Islet precursor cell (in vitro differentiated cells): ENCODE measurements around the gene HIVEP3.
A peak's percentile ranks its signal among the peaks of the same experiment; 100 is the strongest.

Source experiments
- DNase-seq: peaks from one replicate; pipeline ENCODE4 v3.0.0-alpha.2; 2018

The HIVEP3 gene

GRCh38 chr1:41661428-41662060, 257.2 kb downstream of the HIVEP3 start:
- no peak for DNase-seq

GRCh38 chr1:41660570-41661427, 257.9 kb downstream of the HIVEP3 start:
- DNase-seq: no peak

DNA sequence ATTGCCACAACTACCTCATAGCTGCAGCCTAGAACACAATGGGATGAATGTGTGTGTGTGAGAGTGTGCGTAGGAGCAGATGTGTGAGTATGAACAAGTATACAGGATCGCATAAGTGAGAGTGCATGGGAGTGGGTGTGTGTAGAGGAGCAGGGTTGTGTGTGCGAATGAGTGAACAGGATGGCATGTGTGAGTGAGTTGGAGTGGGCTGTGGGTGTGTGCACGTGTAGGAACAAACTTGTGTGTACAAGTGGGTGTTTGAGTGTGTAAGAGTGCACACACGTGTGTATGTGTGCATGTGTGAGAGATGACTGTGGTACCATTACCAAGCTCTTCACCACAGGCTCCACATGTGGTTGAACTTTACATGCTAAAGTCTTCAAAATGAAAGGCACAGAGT, 258.8 kb downstream of the HIVEP3 start:
- no peak for DNase-seq

GRCh38 chr1:41659159-41659495, 259.6 kb downstream of the HIVEP3 start:
- no peak for DNase-seq

GRCh38 chr1:41658431-41659158, 260.1 kb downstream of the HIVEP3 start:
- no peak for DNase-seq

DNA sequence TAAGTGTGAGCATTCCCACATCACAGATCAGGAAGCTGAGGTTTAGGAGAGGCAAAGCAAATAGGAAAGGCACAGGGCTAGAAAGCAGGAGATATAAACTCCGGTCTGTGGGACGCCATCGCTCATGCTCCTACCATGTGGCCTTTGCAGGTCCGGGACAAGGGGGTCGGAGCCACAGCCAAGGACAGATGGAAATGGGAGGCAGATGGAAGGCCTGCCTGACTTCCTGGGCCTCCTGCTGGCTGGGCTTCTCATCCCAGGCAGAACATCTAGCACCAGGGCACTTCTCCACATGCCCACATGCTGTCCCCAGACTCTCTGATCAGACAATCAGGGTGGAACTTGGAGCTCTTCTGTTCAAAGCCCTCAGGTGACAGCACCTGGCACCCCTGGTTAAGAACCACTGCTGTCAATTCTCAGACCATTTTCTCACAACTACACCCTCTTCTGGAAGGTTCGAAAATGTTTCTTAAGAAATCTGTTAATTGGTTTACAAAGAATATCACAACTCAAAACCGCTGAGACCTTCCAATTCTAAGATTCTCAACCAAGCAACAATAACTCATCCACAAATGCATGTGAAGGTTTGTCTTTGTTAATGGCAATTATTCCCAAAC, 260.9 kb downstream of the HIVEP3 start:
- DNase-seq: no peak

- DNase-seq: no peak
Measured at GRCh38 chr1:41656825-41657500, 261.8 kb downstream of the HIVEP3 start.

DNA sequence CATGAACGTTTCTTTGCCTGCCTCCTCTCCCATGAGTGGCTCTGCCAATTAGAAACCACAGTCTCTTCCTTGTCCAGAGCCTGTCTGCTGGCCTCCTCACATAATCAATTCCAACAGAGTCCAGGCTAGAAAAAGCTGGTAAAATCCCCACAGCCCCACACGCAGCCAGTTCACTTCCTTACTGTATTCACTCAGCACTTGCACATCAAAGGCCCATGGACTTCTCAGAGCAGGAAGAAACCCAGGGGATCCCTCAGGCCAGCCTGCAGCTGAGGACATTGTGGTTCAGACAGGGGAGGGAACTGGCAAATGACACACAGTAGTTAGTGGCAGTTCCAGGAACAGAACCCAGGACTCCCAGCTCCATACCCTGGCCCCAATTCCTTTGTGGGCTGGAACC, 262.7 kb downstream of the HIVEP3 start:
- DNase-seq: no peak

DNA sequence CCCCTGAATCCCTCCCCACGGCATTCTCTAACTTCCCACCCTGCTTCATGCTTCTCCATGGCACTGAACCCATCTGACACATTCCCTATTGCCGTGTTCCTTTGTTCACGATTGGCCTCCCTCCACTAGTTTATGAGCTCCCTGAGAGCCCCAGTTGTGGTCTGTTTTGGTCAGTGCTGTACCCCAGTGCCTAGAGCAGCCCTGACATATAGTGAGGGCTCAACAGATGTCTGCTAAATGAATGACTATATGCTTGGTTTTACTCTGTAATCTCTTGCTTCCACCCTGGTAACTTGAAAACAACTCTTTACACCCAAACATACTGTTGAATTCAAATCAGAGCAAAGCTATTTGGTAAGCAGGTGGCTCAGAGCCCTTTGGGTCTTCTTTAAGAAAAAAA, 263.1 kb downstream of the HIVEP3 start:
- DNase-seq: no peak

DNA sequence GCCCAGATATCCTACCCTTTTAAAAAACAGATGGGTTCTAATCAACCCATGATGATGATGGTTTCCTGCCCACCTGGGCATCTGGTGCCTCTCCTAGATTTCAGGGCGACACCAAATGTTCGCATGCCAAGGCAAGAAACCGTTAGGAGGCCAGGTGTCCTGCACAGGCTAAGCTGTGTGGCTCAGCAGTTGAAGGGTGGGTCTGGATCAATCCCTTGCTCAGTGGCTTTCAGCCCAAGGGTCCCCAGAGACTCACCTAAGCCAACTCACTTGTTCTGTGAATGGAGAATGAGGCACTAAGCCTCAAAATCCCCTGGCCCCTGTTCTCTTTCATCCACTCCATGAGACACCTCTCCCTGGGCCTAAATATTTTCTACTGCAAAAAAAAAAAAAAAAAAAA, 265.1 kb downstream of the HIVEP3 start:
- DNase-seq: no peak

DNA sequence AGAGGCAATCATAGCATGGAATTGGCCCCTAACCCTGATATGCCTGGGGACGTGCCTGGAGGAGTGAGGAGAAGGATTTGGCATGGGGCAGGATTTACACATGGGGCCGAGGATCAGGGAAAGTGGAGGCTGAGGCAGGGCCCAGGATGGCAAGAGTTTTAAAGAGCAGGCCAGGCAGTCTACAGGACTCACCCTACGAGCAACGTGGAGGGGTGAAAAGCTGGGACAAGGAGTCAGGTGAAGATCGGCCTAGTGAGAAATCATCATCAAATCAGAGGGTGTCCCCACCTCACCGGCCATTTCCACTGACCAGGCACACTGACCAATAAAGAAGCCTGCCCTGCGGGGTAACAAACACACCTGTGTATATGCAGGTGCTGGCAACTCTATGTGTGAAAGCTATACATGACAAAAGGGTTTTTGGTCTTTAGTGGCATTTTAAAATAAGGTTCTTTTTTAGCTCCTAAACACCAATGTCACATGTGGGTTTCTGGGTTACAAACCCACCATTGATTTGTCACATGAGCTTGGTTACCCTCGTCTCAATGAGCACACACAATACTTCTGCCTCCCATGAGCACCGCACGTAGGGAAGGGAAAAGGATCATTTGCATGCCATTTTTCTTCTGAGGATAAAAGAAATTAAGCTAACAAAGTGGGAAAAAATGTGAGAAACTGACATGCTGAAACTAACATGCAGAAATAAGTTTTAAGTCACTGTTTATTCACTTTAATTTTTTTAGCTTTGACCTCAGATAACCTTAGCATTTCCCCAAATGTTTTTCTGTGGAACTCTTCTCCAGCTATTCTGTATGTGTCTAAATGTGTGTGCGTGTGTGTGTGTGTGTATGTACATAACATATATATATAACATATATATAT, 266.1 kb downstream of the HIVEP3 start:
- no peak for DNase-seq

- no peak for DNase-seq
Measured at GRCh38 chr1:41650028-41650880, 268.5 kb downstream of the HIVEP3 start.

DNA sequence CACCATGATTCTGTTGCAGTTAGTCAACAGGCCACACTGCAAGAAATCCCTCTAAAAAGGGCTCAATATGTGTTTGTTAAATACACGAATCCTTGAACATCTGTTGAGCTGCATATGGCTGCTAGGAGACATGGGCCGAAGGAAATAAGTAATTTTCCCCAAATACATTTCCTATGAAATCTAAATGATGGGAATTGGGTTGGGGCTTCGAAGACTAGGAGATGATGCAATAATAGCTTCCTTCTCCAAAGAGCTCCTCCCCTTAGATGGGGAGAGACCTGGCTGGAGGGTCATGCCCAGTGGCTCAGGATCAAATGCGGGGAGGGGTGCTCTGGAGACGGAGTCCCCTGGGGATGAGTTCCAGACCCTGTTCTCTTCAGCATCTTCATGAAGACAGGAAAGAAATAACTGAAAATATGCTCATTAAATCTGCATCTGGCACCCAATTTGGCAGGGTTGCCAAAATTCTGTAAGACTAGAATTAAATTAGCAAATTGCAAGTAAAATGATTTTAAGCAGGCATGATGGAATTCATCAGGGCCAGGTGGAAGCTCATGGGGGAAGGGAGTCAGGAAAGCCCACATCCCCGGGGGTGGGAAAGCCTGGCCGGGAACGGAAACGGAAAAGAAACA, 269.2 kb downstream of the HIVEP3 start:
- DNase-seq: peak; percentile 31

- peak; percentile 28 for DNase-seq
Measured at GRCh38 chr1:41648844-41649243, 269.9 kb downstream of the HIVEP3 start.

GRCh38 chr1:41648230-41648629, 270.5 kb downstream of the HIVEP3 start:
- peak; percentile 15 for DNase-seq

DNA sequence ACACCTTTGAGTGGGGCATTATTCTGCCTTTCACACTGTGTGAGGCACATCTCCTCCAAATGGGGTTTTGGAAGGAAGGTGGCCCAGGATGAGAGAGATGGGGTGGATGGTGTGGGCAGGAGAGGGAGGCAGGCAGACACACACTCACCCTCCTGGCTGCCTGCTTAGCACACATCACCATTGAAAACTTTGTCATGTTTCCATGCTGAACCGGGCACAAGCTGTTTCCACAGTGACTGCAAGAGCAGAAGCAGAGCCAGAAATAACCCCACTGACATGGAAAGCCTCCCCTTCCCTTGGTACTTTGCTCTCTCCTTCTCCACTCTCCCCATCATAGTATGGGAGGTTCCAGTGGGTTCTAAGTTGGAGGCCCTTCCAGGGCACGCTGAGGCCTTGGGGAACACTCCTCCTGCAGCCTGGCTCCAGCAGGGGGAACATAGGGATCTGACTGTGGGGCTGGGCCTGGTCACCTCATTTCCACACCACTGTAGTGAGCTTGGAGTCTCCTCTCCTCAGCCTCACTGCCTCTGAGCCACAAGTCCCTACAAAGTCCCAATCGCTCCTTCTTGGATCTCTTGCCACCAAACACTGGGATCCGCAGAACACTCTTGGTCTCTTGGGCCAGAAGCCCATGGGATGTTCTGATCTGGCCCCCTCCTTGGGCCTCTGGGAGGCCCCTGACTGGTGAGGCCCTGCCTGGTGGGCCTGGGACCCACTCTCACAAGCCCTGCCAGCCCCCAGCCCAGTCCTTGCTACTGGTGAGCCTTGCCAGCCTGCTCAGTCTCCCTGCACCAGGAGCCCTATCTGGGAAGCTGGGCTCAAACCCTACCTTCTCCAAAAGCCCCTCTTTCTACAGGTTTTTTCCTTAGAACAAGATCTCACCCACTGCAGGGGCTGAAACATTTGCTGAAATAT, 271.2 kb downstream of the HIVEP3 start:
- peak; percentile 43 for DNase-seq

- no peak for DNase-seq
Measured at GRCh38 chr1:41646186-41646585, 272.5 kb downstream of the HIVEP3 start.

GRCh38 chr1:41645062-41645461, 273.7 kb downstream of the HIVEP3 start:
- DNase-seq: no peak
